H1 (cell line): Measurements from ENCODE around the gene C1orf116. TPM values are rescaled to one million over a fixed set of nuclear protein-coding genes. Genes with fewer than 3 reads are reported as not detected.

ENCODE experiments used
- CREB1 ChIP-seq: IDR thresholded peaks from 2 replicates; pipeline ENCODE4 v1.6.1; 2012; ENCODE audit warnings: inconsistent platforms
- POLR2AphosphoS5 ChIP-seq: IDR thresholded peaks from 2 replicates; pipeline ENCODE4 v1.6.1; 2011; ENCODE audit warnings: low read depth, low read length
- SP1 ChIP-seq: IDR thresholded peaks from 2 replicates; pipeline ENCODE4 v1.6.1; 2011; ENCODE audit warnings: low read depth, low read length
- YY1 ChIP-seq: IDR thresholded peaks from 2 replicates; pipeline ENCODE4 v1.6.1; 2011; ENCODE audit warnings: low read depth, mild to moderate bottlenecking, low read length
- polyA plus RNA-seq, 7 experiments: library from polyadenylated mRNA; depleted of rRNA in 3 of 7; stranded (reverse) in 5 of 7; unstranded in 2 of 7; fragments of >200 nt in 5 of 7; fragments of 200-250 nt in 2 of 7; gene quantifications; 1 replicate in 5 of 7; 2 replicates in 1 of 7; 4 replicates in 1 of 7; pipeline versions ENCODE4 v1.2.1 to v1.2.3, GENCODE V29; 2011 to 2013; ENCODE audit warnings: missing spikeins in 2 of 7, mixed read lengths in 2 of 7
- total RNA-seq: library from RNA; stranded (reverse); fragmentation: NEBNext Ultra II Directional; extraction: Animal tissue kit (Norgen Biotek cat#: 25700); gene quantifications from 2 replicates; pipeline ENCODE4 v1.2.1, GENCODE V29; 2021
- TF ChIP-seq, protein P1 (sequence below): IDR thresholded peaks from 2 replicates; pipeline ENCODE4 v1.6.1; 2012; ENCODE audit warnings: low read length, inconsistent platforms

C1orf116 gene
- total and polyA plus RNA-seq, 2 of the 8 experiments (the other 6 are each of a cell fraction or from before 2014, with no cell fraction given), result 2.2 to 3.9 TPM

DNA sequence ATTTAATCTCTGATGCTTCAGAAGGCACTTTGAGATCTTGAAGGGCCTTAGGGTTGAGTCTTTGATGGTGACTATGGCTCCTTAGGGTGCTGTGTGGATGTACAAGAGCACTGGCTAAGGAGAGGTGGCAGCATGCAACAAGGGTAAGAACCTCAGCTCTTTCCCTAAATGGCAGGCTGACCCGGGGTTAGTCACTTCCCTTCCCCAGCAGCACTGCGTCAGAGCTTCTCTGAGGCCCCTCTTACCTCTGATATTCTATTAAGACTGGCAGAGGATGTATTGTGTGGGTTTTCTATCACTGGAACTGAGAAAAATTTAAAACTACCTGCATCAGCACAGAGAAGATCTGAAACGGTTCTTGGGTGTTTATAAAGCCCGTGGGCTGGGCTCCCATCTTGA, 11.8 kb downstream of the C1orf116 start (continued):
- no peak for TF ChIP-seq SP1
- TF ChIP-seq, protein P1, sequence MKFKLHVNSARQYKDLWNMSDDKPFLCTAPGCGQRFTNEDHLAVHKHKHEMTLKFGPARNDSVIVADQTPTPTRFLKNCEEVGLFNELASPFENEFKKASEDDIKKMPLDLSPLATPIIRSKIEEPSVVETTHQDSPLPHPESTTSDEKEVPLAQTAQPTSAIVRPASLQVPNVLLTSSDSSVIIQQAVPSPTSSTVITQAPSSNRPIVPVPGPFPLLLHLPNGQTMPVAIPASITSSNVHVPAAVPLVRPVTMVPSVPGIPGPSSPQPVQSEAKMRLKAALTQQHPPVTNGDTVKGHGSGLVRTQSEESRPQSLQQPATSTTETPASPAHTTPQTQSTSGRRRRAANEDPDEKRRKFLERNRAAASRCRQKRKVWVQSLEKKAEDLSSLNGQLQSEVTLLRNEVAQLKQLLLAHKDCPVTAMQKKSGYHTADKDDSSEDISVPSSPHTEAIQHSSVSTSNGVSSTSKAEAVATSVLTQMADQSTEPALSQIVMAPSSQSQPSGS, result no peak
- TF ChIP-seq POLR2AphosphoS5, result no peak
- no peak for TF ChIP-seq CREB1
- no peak for TF ChIP-seq YY1
